ENCODE data around the gene MEIS2.

MEIS2 gene

DNA sequence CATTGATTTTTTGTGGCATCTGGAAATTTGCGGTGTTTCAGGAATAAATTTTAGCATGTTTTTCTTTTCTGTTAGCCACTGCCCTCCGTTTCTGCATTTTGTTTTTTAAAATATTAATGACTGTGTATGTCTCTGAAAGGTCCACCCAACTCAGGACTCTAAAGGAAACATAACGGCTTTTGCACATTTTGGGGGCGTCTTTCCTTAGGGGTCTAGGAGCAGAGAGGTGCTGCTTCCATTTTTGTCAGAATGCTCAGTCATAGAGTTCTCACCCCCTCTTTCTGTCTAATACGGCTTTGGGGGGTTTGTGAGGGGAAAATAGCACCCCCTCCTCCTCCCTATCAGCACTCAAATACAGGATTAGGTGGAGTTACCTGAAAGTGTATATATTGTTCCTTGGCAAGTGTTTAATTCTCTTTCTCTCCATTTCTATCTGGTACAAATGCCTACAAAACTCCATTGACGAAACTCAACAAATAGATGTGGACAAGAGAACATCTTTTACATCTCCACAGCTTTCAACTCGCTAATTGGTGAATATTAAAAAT lies 219.4 kb downstream of the MEIS2 start:
- DNase-seq (ENCODE audit: low read depth in 4 of 4, low spot score in 1 of 4): no peak

DNA sequence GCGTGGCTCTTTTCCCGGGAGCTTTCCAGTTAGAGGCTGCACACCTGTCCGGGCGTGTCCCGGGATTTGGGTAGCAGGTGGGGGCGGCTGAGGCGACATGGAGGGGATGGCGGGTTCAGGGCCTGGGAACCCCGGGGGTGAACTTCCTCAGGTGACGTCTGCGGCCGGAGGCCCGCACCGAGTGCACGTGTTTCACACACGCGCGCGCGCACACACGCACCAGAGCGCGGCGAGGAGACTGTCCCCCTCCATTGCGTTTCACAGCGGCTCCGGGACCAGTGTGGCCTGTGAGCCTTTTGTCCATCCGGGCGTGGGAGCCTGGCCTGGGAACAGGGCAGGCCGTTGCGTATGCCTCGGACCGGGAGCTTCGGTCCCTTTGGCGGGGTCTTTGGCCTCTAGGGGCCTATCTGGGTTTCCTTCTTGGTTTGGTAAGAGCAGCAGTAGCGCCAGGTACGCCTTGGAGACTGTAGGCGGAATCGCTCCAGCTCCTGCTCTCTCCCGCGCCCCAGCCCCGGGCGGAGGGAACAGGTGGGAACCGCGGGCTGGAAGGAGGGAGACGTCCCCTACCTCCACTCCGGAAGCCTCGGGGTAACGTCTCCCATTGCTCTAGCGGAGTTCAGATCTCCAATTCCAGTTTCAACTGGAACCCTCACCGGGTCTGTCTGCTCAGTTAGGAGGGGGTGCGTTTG lies 220.0 kb downstream of the MEIS2 start:
- no peak for DNase-seq (ENCODE audit: low read depth in 4 of 4, low spot score in 1 of 4)

DNA sequence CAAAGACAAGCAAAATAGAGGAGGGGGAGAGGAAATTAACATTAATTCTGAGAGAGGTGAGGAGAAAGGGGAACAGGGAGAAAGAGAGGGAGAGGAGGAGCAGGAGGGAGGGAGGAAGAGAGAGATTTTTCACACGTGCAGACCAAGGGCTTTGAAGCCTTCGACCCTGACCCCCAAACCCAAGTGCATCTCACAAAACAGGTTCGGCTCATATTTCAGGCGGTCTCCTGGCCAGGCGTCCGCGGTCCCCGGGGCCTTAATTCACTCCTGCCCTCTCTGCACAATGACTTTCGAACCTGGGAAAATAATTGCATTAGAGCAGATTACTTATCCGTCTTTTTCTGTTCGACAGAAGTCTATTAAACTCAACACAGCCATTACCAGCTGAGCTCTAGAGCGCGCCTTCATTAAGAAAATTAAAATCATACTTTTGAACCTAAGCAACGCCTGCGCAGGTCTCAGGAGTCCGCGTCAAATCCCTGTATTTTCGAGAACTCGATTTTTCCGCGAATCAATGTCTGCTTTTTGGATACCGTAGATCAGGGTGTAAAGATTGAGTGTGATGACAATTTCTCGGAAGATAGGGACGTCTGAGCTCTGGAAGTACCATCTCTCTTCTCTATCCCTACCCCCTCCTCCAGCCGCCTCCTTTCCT lies 220.7 kb downstream of the MEIS2 start:
- DNase-seq (ENCODE audit: low read depth in 4 of 4, low spot score in 1 of 4): no peak

DNA sequence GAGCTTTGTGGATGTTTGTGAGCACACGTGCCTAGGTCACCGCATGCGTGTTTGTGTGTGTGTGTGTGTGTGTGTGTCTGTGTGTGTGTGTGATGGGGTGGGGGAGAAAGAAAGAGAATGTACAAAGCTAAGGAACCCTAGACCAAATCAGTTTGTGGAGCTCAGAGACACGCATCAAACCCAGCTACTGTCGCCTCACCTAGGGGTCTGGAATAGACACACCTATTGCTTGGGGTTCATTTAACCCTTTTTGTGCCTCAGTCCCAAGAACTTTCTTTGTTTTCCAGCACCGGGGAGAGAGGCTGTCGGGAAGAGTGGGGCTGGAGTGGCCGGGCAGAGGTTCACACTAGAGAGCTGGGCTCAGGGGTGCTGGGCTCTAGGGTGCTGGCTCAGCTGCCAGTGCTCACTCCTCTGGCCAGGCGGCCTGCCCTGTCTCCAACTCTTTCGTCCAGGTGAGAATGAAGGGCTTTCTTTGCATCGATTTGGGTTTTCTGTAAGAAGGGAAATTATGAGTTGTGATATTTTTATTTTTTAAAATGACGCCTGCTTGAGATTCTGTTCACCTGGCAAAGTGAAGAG lies 221.6 kb downstream of the MEIS2 start:
- DNase-seq (ENCODE audit: low read depth in 4 of 4, low spot score in 1 of 4): no peak

DNA sequence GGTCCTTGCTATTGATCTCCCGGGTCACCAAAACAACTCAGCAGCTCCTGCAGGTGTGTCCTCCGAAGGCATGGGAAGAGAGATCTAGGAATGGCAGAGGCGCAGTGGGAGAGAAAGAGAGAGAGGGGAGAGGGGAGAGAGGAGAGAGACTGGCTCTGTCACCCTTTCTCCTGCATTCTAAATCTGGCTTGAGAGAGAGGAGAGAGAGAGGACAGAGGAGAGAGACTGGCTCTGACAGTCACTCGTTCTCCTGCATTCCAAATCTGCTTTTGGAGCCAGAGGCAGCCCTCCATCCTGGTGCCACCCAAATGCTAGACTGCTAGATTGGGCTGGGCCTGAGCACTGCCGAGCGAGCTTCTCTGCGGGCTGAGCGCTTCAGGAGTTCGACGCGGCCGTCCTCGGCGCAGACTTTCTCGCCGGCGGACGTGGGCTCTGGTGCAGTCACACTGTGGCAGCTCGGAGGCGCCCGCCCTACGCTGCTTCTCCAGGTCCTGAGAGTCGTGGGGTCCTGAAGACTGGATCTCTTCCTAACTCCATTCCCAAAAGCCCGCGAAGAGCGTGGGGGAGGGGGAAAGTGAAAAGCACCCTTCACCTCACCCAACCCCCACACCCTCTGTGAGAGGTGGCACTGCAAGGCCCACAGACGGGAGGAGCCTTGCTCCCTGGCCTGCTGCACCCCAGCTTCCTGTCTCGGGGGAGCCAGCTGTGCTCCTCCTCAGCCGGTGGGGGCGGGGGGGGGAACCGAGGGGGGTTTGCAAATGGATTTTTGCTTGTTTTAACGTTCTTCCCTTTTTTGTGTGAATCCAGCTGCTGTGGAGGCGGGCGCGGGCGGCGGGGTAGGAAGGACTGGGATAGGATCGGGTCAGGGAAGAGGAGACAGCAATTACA lies 222.3 kb downstream of the MEIS2 start:
- no peak for DNase-seq (ENCODE audit: low read depth in 4 of 4, low spot score in 1 of 4)

DNA sequence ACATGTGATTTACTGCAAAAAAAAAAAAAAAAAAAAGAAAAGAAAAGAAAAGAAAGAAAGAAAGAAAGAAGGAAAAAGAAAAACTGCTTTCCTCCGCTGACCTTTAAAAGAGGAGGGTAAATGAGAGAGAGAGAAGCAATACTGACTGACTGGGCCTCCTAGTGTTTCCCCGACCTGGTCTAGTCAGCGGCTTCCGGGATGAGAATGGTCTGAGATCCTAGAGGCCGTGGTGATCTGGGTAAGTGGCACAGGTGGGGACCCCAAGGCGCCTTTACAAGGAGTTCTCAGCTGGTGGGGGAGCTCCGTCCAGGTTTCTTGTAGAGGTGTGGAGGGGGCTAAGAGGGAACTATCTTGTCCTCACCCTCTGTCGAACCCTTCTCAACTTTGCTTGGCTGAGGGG lies 223.1 kb downstream of the MEIS2 start:
- DNase-seq (ENCODE audit: low read depth in 4 of 4, low spot score in 1 of 4): no peak

DNA sequence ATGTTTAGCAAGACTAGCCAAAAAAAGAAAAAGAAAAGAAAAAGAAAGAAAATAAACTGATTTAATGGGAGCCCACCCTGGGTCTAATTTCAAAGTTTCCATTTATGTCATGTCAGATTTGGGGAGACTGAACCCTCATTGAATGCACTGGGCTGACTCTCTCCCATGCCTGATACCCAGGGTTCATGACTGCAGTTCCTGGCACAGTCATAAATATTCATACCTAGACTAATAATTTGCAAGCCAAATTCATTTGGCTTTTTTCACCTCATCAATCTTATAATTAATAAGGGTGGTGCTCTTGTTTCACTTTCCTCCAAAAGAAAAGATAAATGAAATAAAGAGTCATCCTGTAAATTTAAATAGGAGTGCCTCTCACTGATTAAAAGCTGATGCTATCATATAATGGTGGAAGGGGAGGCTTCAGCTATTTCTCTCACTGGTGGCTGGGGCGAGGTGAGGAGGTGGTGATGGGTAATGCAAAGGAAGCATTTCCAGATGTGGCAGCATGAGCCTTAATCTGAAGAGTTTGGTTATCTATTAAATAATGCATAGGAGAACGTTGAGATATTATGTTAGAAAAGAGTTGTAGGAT lies 224.5 kb downstream of the MEIS2 start:
- DNase-seq (ENCODE audit: low read depth in 4 of 4, low spot score in 1 of 4): no peak

DNA sequence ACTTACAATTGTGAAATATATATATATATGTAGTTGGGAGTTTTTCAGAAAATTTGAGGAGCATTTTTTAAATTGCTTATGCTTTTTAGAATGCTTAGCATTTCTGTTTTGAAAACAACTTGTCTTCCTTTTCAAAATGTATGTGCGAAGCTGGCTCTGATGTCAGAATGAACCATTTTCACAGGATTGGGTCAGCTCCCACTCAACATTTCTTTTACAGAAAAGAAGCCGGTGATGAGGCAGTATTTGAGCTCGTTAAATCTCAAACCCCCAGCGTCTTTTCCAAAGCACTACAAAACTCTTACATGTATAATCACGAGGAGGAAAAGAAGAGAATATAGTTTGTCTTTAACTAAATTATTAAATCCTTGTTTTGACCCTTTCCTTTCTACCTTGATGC lies 225.4 kb downstream of the MEIS2 start:
- DNase-seq (ENCODE audit: low read depth in 4 of 4, low spot score in 1 of 4): no peak

DNA sequence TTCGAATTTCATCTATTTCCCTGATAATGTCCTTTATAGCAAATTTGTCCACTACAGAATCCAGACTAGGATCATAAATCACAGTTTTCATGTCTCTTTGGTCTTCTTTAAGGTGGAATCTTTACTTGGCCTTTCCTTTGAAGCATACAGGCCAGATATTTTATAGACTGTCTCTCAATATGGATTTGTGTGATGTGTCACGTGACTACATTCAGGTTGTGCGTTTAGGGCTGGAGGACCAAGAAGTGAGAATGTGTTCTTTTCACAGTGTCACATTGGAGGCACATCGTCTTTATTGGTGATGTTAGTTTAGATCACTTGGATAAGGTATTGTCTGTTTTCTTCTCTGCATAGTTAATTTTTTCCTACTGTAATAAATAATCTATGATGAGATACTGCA lies 232.9 kb downstream of the MEIS2 start:
- DNase-seq (ENCODE audit: low read depth in 4 of 4, low spot score in 1 of 4): no peak

DNA sequence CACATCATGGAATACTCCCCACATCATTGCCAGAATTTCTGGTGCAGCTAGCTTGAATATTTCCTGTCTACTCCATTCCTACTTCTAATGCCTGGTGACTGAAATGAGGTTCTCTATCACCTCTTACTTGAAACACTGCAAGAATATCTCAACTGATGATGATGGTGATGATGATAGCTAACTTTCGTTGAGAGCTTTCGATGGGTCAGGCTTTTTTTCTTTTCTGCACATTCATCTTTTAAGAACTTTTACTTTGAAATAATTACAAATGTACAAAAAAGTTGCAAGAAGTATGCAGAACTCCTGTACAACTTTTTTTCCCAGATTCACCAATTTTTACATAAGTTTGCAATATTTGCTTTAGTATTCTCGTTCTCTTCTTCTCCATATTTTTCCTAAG lies 233.5 kb downstream of the MEIS2 start:
- DNase-seq (ENCODE audit: low read depth in 4 of 4, low spot score in 1 of 4): no peak

DNA sequence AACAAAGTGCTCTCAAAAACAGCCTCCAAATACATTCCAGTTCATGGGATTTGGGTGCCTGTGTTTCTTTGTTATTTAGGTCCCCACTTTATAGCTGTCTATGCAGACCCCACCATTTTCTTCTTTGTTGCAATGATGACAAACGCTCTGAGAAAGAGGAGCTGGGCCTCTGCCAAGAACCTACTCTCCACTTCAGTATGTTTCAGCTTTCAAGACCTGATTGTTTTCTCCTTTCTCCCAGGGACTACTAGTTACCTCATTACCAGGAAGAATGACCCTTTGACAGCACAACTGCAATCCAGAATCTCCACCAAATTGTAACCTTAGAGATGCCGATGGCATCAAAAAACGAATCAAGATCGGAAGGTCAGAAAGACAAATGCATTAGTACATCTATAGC lies 236.8 kb downstream of the MEIS2 start:
- no peak for DNase-seq (ENCODE audit: low read depth in 4 of 4, low spot score in 1 of 4)

DNA sequence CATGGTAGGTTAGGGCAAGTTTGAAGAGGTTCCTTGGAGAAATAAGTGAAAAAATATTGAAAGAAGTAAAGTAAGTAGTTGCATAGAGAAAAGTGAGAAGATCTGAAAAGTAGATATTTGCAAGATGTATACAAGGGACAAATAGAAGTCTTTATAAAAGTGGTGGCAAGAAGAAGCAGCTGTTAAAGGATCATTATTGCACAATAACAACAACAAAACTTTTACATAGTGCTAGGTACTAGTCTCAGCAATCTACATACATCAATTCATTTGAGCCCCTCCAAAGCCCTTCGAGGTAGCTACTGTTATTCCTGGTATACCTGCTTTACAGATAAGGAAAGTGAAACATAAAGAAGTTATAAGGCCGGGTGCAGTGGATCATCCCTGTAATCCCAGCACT lies 239.6 kb downstream of the MEIS2 start:
- no peak for DNase-seq (ENCODE audit: low read depth in 4 of 4, low spot score in 1 of 4)

DNA sequence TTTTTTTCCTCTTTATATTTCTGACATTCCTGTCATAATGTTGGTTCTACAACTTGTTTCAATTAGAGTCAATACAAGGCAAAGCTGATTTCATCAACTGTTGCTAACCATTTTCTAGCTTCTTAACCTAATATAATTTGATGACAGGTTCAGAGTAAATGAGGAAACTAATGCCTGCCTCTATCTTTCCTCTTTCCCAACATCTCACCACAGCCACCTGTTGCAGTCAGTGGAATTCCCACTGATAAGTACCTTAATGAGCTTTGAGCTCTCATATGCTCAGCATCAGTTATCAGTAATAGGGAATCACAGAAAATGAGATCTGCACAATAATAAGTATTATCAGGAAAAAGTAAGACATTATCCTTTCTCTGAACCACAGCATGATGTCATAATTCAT lies 241.9 kb downstream of the MEIS2 start:
- no peak for DNase-seq (ENCODE audit: low read depth in 4 of 4, low spot score in 1 of 4)

DNA sequence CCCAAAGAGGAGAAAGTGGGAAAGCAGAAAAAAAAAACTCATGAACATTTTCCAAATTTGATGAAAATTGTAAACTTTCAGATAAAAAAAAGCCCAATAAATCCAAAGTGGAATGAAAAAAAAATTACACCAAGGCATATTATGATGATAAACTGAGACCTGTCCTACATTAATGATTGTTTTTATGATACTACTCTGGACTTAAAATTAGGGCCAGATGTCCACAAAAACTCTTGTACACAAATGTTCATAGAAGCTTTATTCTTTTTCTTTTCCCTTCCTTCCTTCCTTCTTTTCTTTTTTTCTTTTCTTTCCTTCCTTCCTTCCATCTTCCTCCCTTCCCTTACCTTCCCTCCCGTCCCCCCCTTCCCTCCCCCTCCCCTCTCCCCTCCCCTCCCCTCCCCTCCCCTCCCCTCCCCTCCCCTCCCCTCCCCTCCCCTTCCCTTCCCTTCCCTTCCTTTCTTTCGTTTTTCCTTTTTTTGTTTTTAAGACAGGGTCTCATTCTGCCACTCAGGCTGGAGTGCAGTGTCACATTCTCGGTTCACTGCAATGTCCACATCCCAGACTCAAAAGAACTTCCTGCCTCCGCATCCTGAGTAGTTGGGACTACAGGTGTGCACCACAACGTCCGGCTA lies 243.9 kb downstream of the MEIS2 start:
- DNase-seq (ENCODE audit: low read depth in 4 of 4, low spot score in 1 of 4): no peak

DNA sequence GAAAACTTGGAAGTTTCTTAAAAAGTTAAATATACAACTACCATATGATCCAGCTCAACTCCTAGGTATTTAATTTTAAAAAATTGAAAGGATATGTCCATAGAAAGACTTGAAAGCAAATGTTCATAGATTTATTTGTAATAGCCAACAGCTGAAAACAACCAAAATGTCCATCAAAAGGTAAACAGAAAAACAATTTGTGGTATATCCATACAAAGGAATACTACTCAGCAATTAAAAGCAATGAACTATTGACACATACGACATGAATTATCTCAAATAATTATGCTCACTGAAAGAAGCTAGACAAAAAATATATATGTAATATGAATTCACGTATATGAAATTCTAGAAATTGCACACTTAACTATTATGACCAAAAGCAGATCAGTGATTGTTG lies 249.5 kb downstream of the MEIS2 start:
- no peak for DNase-seq (ENCODE audit: low read depth in 4 of 4, low spot score in 1 of 4)

DNA sequence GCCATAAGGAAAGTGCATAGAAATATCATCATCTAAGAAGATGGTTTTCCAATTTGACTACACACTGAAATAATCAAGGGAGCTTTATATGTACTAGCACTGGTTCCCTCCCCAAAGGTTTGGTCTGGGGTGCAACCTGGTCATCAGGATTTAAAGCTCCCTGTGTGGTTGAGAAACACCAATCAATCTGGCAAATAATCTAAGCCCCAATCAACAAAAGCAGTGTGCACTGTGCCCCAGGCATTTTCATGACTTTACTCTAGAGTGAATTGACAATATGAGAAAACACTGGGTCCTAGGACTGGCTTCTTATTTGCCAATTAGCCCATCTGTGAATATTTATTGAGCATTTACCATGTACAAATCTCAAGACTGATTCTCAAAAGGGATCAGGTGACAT lies 255.1 kb downstream of the MEIS2 start:
- no peak for DNase-seq (ENCODE audit: low read depth in 4 of 4, low spot score in 1 of 4)

DNA sequence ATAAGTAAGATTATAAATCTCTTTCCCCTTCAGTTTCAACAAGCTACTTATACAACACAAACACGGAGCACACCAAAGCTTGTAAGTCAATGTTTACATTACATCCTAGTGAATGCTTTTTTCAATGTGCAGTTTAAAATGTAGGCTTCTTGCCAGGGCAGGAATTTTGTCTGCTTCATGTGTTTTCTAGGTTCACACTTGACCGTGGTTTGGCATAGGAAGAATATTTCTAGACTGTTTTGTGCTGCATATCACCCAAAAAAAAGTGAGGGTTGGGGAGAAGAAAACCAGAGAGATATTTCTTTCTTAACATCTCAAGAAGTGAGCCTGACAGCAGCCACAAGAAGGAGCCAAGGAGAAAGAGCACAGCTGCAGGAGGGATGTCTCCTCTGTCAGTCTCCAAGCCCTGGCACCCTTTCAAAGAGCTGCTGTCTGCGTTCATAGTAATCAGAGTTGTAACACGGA lies 255.8 kb downstream of the MEIS2 start:
- no peak for DNase-seq (ENCODE audit: low read depth in 4 of 4, low spot score in 1 of 4)

DNA sequence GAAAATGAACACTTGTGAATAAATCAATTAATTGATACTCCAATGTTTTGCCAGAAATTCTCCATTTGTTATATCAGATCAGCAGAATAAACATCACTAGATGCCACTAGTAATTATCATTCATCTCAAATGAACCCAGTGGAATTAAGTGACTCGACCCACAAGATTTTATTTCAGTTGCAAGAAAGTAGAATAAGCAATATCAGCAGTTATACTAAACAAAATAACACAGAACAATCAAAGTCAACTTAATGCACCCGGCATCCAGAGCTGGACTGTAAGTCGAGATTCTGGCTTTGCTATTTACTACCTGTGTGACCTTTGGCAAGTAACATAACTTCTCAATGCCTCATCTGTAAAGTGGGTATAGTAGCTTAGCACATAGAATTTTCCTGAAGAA lies 256.5 kb downstream of the MEIS2 start:
- DNase-seq (ENCODE audit: low read depth in 4 of 4, low spot score in 1 of 4): no peak

DNA sequence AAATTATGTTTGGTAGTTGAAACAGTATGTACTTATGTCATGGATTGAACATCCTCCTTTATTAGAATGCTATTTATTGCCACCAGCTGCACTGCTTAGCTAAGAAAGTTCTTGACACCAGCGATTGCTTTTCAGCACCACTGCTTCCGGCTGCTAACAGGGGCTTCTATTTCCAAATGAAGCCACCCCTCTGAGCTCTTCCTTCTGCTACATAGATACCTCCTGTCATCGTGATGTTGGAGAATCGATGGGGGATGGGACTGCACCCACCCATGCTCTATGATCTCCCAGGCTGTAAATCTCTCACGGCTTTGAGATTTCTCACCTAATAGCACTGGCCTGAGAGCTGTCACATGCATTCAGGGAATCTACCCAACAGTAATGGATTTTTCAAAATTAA lies 259.2 kb downstream of the MEIS2 start:
- no peak for DNase-seq (ENCODE audit: low read depth in 4 of 4, low spot score in 1 of 4)

All from stimulated activated CD4-positive, alpha-beta T cell treated with anti-CD3 and anti-CD28 coated beads, Interleukin-1b, Interleukin-23, amount 100 ng/mL, for 24 hours (primary cell).